Neural progenitor cell (in vitro differentiated cells): ENCODE measurements around the gene HSPA4.

Source experiments
- EZH2 ChIP-seq: fragments of 200-600 bp; sonication (generic); IDR thresholded peaks from 2 replicates; pipeline ENCODE4 v1.6.1; 2017; ENCODE audit warnings: antibody characterized with exemption, mild to moderate bottlenecking, moderate library complexity
- EZH2phosphoT487 ChIP-seq: fragments of 200-600 bp; sonication (generic); IDR thresholded peaks from 2 replicates; pipeline ENCODE4 v1.6.1; 2017; ENCODE audit warnings: antibody characterized with exemption
- TF ChIP-seq, protein P1 (sequence below): fragments of 200-600 bp; sonication (generic); IDR thresholded peaks from 2 replicates; pipeline ENCODE4 v1.5.1; 2017; ENCODE audit warnings: antibody characterized with exemption, mild to moderate bottlenecking

DNA sequence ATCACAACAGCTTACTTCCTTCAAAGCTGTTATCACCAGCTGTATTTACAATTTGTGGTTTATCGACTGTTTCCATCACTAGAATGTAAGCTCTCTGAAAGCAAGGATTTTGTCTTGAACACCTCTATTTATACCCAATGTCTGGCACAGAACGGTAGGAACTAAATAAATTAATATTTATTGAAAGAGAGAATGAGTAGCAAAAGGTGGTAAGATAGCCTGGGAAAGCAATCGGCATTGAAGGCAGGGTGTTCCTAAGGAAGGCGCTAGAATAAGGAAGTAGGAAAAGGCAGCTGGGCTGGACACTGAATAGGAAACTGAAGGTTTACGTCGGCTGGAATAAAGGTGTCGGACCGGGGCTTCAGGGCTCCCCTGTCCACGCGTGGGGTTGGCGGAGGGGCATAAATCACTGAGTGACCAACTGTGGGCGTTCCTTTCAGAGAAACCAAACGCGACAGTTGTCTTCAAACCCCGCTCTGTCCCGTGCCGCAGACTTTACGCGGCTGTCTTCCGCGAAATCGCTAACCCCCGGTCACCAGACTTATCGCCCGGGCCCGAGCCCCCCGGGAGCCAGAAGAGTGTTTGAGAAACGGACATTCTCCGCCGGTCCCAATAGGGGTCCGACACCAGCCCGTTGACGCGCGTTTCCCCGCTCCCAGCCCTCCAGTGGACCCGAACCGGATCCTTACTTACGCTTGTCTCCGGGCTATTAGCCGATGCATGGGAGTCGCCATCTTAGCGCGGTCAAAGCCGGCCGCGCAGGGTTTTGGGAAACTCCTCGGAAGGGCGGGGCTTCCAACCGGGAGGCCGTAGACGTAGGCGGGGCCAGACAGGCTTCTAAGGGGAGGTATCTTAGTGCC lies 25.8 kb upstream of the HSPA4 start, which contains the start of gene ZCCHC10:
- TF ChIP-seq, protein P1, sequence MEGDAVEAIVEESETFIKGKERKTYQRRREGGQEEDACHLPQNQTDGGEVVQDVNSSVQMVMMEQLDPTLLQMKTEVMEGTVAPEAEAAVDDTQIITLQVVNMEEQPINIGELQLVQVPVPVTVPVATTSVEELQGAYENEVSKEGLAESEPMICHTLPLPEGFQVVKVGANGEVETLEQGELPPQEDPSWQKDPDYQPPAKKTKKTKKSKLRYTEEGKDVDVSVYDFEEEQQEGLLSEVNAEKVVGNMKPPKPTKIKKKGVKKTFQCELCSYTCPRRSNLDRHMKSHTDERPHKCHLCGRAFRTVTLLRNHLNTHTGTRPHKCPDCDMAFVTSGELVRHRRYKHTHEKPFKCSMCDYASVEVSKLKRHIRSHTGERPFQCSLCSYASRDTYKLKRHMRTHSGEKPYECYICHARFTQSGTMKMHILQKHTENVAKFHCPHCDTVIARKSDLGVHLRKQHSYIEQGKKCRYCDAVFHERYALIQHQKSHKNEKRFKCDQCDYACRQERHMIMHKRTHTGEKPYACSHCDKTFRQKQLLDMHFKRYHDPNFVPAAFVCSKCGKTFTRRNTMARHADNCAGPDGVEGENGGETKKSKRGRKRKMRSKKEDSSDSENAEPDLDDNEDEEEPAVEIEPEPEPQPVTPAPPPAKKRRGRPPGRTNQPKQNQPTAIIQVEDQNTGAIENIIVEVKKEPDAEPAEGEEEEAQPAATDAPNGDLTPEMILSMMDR, result no peak
- no peak for TF ChIP-seq EZH2phosphoT487
- TF ChIP-seq EZH2, result peak; percentile 36
